ENCODE data around the gene GRAMD1B. TPM values are rescaled to one million over a fixed set of nuclear protein-coding genes. Genes with fewer than 3 reads are reported as not detected.

Gene GRAMD1B
- total and polyA plus RNA-seq, 2 donors from 2014 or later, result 4.4 to 18.2 TPM

- no peaks in the 10 kb centered on the region for H3K4me1 ChIP-seq (ENCODE audit: control insufficient read depth in 2 of 3, insufficient read depth in 2 of 3, low read depth in 1 of 3, low read length in 3 of 3)
- DNase-seq (no peak), FAIRE-seq (no peak)
- H3K4me3 ChIP-seq (ENCODE audit: low read length in 3 of 3), result no peak overlapping the region
- no peaks in the 10 kb centered on the region for H3K27me3 ChIP-seq (ENCODE audit: control insufficient read depth, insufficient read depth, low read length)
- no peaks in the 10 kb centered on the region for H3K36me3 ChIP-seq (ENCODE audit: control insufficient read depth in 2 of 3, insufficient read depth in 3 of 3, low read length in 3 of 3)
- TF ChIP-seq CTCF (IDR thresholded peaks at IDR 0.05; ENCODE audit: borderline replicate concordance, extremely low read depth, insufficient read depth), result no peak
- H3K9me3 ChIP-seq (ENCODE audit: control insufficient read depth in 2 of 3, insufficient read depth in 1 of 3, low read length in 3 of 3), result no peaks in the 10 kb centered on the region
- H3K9ac ChIP-seq (ENCODE audit: low read length in 3 of 3), result no peak overlapping the region
- intact Hi-C loops (cut with DNase I), result loop anchor here (5.0 kb wide), 1 partner anchor 124 kb away; no protein-coding TSS in a partner anchor
- H3K27ac ChIP-seq (ENCODE audit: low read depth in 2 of 2, low read length in 2 of 2), result no peak overlapping the region
Measured at GRCh38 chr11:123582992-123583504, 153.0 kb downstream of the GRAMD1B start.

GRCh38 chr11:123584186-123584585 is 154.1 kb downstream of the GRAMD1B start:
- FAIRE-seq, result no peak
- no peak for DNase-seq
- H3K27ac ChIP-seq (ENCODE audit: low read depth in 2 of 2, low read length in 2 of 2), result no peak overlapping the region
- H3K9ac ChIP-seq (ENCODE audit: low read length in 3 of 3), result no peak overlapping the region
- H3K27me3 ChIP-seq (ENCODE audit: control insufficient read depth, insufficient read depth, low read length), result no peaks in the 10 kb centered on the region
- H3K9me3 ChIP-seq (ENCODE audit: control insufficient read depth in 2 of 3, insufficient read depth in 1 of 3, low read length in 3 of 3), result no peaks in the 10 kb centered on the region
- H3K4me3 ChIP-seq (ENCODE audit: low read length in 3 of 3), result no peak overlapping the region
- H3K36me3 ChIP-seq (ENCODE audit: control insufficient read depth in 2 of 3, insufficient read depth in 3 of 3, low read length in 3 of 3), result no peaks in the 10 kb centered on the region
- TF ChIP-seq CTCF (IDR thresholded peaks at IDR 0.05; ENCODE audit: borderline replicate concordance, extremely low read depth, insufficient read depth), result no peak
- intact Hi-C loops (cut with DNase I), result loop anchor here (5.0 kb wide), 1 partner anchor 123 kb away; no protein-coding TSS in a partner anchor
- no peaks in the 10 kb centered on the region for H3K4me1 ChIP-seq (ENCODE audit: control insufficient read depth in 2 of 3, insufficient read depth in 2 of 3, low read depth in 1 of 3, low read length in 3 of 3)

GRCh38 chr11:123584737-123585136 is 154.7 kb downstream of the GRAMD1B start:
- TF ChIP-seq CTCF (IDR thresholded peaks at IDR 0.05; ENCODE audit: borderline replicate concordance, extremely low read depth, insufficient read depth), result no peak
- DNase-seq (no peak), FAIRE-seq (no peak)
- H3K27ac ChIP-seq (ENCODE audit: low read depth in 2 of 2, low read length in 2 of 2), result no peak overlapping the region
- intact Hi-C loops (cut with DNase I), result loop anchor here (5.0 kb wide), 1 partner anchor 123 kb away; no protein-coding TSS in a partner anchor
- no peaks in the 10 kb centered on the region for H3K9me3 ChIP-seq (ENCODE audit: control insufficient read depth in 2 of 3, insufficient read depth in 1 of 3, low read length in 3 of 3)
- H3K27me3 ChIP-seq (ENCODE audit: control insufficient read depth, insufficient read depth, low read length), result no peaks in the 10 kb centered on the region
- H3K4me1 ChIP-seq (ENCODE audit: control insufficient read depth in 2 of 3, insufficient read depth in 2 of 3, low read depth in 1 of 3, low read length in 3 of 3), result no peaks in the 10 kb centered on the region
- H3K36me3 ChIP-seq (ENCODE audit: control insufficient read depth in 2 of 3, insufficient read depth in 3 of 3, low read length in 3 of 3), result no peaks in the 10 kb centered on the region
- H3K4me3 ChIP-seq (ENCODE audit: low read length in 3 of 3), result no peak overlapping the region
- H3K9ac ChIP-seq (ENCODE audit: low read length in 3 of 3), result no peak overlapping the region

GRCh38 chr11:123585206-123585605 is 155.1 kb downstream of the GRAMD1B start:
- Histone ChIP-seq H3K27me3 (ENCODE audit: control insufficient read depth, insufficient read depth, low read length) (no peaks in the 10 kb centered on the region), H3K9ac (ENCODE audit: low read length in 3 of 3) (no peak overlapping the region), H3K36me3 (ENCODE audit: control insufficient read depth in 2 of 3, insufficient read depth in 3 of 3, low read length in 3 of 3) (no peaks in the 10 kb centered on the region), H3K27ac (ENCODE audit: low read depth in 2 of 2, low read length in 2 of 2) (no peak overlapping the region), H3K4me1 (ENCODE audit: control insufficient read depth in 2 of 3, insufficient read depth in 2 of 3, low read depth in 1 of 3, low read length in 3 of 3) (peaks cover 0 to 2% (median 0%) of the 10 kb centered on the region in 3 donors), H3K4me3 (ENCODE audit: low read length in 3 of 3) (no peak overlapping the region), H3K9me3 (ENCODE audit: control insufficient read depth in 2 of 3, insufficient read depth in 1 of 3, low read length in 3 of 3) (no peaks in the 10 kb centered on the region)
- intact Hi-C loops (cut with DNase I), result no loop called here
- no peak for DNase-seq
- no peak for FAIRE-seq
- TF ChIP-seq CTCF (IDR thresholded peaks at IDR 0.05; ENCODE audit: borderline replicate concordance, extremely low read depth, insufficient read depth), result no peak

Measured in kidney (tissue), 14 donors.